NCI-H460 (cell line): ENCODE measurements around the gene TOP2B. TPM values are rescaled to one million over a fixed set of nuclear protein-coding genes. Genes with fewer than 3 reads are reported as not detected.
A peak's percentile ranks its signal among the peaks of the same experiment; 100 is the strongest.

Experiments
- DNase-seq: peaks from one replicate; pipeline ENCODE4 v3.0.0-alpha.2; 2016; ENCODE audit warnings: low read depth; ENCODE audit errors: extremely low read depth
- total RNA-seq: library from RNA; depleted of rRNA; stranded (reverse); fragments of >200 nt; shearing (Covaris generic); gene quantifications from 2 replicates; pipeline ENCODE4 v1.2.3, GENCODE V29; 2014

The TOP2B gene
- total RNA-seq, 1 experiment from 2014 or later = 90.3 TPM

DNA sequence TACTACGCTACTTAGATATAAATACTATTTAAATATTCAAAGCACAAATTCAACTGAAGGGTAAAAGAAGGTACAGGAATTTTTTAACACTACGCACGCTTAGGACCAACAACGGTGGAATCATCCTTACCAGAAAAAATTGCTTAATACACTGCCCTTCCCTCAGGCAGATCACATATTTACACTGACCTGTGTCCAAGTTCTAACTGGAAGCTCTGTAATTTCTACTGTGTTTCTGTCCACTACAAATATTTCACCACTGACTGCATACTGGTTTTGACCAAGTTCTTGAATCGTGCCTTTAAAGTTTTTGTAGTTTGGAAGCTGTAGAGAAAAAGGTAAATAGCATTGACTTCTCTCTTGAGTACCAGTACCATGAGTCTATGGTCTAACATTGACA lies 44.2 kb downstream of the TOP2B start:
- no peak for DNase-seq

GRCh38 chr3:25619382-25619781 lies 45.3 kb downstream of the TOP2B start:
- DNase-seq = no peak

DNA sequence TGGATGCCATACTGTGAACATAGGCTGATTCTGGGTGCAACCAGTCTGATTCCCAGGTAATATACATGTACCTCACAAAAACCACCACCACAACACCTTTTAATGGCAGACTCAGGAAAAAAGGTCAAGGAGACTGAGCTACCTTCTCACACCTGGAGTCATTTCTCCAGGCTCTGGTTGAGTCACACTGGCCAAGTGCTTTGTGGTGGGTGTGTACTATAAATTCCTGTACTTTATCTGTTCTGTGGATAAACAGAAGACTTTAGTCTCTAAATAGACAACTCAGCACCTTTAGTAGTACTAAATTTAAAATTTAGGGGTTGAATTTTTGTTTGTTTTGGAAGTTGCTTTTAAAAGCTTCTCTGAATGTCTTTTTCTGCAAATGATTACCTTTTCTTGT lies 46.7 kb downstream of the TOP2B start:
- DNase-seq = no peak

- DNase-seq = no peak
These were observed 53.5 kb downstream of the TOP2B start for GRCh38 chr3:25611193-25611592.

DNA sequence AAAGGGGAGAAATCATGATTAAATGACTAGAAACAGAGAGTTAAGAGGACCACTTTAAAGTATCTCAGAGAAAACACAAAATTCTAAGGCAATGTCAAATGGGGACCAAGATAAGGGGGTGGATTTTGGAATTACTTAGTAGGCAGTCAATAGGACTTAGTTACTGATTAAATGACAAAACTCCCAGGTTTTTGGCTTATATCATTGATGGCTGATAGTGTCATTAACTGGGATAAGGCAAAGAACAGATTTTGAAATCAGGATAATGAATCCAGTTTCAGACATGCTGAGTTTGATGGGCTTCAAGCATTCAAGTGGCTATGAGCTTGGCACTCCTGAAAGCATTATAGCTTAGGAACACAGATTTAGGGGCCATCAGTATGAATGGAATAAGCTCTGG lies 53.9 kb downstream of the TOP2B start:
- no peak for DNase-seq

GRCh38 chr3:25610167-25610566 lies 54.5 kb downstream of the TOP2B start:
- no peak for DNase-seq

- no peak for DNase-seq
These were observed 60.5 kb downstream of the TOP2B start for GRCh38 chr3:25604107-25604805.

DNA sequence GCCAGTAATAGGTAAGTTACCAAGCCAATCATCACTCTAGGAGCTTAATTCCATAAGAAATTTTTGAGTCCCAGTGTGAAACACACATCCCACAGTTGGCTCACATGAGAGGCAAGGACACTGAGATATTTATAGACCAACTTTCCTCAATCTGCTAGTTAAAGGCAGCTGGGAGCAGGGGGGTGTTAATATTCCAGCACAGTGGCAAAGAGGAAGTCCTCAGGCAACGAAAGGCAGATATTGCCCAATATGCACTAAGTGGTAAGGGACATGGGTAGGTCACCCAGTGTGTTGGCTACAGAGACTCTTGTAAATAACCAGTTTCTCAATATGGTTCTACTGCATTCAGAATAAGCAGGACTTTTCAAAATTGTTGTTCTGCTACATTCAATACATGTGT lies 61.0 kb downstream of the TOP2B start:
- DNase-seq = no peak

GRCh38 chr3:25597535-25598101 lies 67.1 kb downstream of the TOP2B start:
- DNase-seq = no peak

- DNase-seq = peak; percentile 56
These were observed 70.7 kb downstream of the TOP2B start for GRCh38 chr3:25594007-25594502.

- no peak for DNase-seq
These were observed 71.7 kb downstream of the TOP2B start for GRCh38 chr3:25593001-25593400.

- peak; percentile 77 for DNase-seq
These were observed 72.2 kb downstream of the TOP2B start for GRCh38 chr3:25592510-25592968.

DNA sequence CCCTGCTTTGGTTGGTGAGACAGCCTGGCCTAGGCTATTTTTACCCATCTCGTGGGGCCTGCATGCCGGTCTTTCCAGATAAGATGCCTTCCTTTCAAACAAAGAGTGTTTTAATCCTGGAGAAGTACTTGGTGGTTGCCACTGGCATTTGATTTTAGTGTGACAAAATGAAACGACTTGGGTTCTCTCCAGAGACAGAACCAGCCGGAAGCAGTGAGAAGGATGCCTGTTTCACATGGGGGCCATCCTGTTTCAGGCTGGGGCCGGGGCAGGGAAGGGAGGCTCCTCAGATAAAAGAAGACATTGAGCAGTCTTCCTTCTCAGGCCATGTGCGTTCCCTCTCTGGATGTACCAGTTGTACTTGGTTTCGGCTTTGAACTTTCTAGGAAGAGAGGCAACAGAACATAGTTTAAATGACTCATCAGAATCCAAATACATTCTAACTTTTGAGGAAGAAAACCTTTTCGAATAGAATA lies 74.9 kb downstream of the TOP2B start:
- DNase-seq = no peak

GRCh38 chr3:25589104-25589782 lies 75.5 kb downstream of the TOP2B start:
- DNase-seq = no peak

GRCh38 chr3:25588441-25589103 lies 76.1 kb downstream of the TOP2B start:
- no peak for DNase-seq

GRCh38 chr3:25587975-25588374 lies 76.7 kb downstream of the TOP2B start:
- no peak for DNase-seq

GRCh38 chr3:25587526-25587925 lies 77.2 kb downstream of the TOP2B start:
- no peak for DNase-seq

DNA sequence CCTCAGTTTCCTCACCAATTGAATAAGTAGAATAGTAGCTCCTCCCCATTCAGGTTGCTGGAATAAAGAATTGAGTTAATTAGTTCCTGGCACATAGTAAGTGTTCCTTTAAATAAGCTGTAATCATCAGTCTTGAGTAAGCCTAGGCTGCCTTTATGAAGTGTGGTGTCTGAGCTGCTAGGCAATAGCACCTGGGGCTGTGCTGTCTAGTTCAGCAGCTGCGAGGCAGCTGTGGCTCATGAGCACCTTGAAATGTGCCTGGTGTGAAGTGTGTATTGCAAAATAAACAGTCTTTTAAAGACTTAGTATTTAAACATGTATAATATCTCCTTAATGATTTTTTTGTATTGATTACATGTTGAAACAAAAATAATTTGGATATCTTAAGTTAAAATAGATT lies 77.6 kb downstream of the TOP2B start:
- DNase-seq = no peak

DNA sequence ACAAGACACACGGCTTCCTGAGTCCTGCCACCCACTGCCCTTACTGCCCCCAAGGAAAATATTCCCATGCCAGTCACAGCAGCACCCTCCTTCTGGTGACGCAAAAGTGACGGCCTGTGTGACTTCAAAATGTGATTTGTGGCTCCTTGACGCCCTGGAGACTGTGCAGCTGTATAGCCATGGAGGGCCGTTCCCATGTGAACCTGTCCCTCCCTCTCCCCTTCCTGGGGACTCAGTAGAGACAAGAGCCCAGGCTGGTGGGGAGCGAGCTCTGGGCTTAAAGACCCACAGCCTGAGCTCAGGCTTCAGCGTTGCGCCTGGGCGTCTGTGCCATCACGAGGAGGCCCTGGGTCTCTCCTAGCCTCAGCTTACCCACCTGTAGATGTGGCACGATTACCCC lies 78.2 kb downstream of the TOP2B start:
- no peak for DNase-seq

- DNase-seq = no peak
These were observed 78.6 kb downstream of the TOP2B start for GRCh38 chr3:25586167-25586505.
